ENCODE data around the gene CNIH3.

DNA sequence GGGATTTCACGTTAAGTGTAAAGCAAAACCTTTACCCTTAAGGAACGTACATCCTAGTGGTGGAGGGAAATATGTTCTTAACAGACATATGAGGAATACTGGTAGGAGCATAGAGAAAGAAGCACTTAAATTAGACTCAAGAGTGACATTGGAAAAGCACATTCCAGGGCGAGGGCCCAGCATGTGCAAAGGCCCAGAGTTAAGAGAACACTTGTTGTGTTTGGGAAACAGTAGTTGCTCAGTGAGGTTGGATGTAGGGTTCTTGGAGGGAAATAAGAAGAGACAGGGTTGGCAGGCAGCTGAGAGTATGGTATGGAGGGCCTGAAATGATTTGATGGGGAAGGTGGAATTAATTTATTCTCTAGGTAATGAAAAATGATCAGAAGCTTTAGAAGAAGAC is 115.5 kb downstream of the CNIH3 start:
- TF ChIP-seq, protein P1, sequence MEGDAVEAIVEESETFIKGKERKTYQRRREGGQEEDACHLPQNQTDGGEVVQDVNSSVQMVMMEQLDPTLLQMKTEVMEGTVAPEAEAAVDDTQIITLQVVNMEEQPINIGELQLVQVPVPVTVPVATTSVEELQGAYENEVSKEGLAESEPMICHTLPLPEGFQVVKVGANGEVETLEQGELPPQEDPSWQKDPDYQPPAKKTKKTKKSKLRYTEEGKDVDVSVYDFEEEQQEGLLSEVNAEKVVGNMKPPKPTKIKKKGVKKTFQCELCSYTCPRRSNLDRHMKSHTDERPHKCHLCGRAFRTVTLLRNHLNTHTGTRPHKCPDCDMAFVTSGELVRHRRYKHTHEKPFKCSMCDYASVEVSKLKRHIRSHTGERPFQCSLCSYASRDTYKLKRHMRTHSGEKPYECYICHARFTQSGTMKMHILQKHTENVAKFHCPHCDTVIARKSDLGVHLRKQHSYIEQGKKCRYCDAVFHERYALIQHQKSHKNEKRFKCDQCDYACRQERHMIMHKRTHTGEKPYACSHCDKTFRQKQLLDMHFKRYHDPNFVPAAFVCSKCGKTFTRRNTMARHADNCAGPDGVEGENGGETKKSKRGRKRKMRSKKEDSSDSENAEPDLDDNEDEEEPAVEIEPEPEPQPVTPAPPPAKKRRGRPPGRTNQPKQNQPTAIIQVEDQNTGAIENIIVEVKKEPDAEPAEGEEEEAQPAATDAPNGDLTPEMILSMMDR (IDR thresholded peaks at IDR 0.05 in 2 of 3, conservative IDR thresholded peaks at IDR 0.05 in 1 of 3; ENCODE audit: borderline replicate concordance in 1 of 3, insufficient read depth in 1 of 3, low read depth in 2 of 3, low read length in 2 of 3) = no peak
- no peak for TF ChIP-seq RAD21 (IDR thresholded peaks at IDR 0.05; ENCODE audit: low read depth)
- TF ChIP-seq SRF (IDR thresholded peaks at IDR 0.05; ENCODE audit: low read depth) = no peak
- no peak for TF ChIP-seq EZH2 (IDR thresholded peaks at IDR 0.05)

Measured in HCT116 (cell line).